Cardiac fibroblast (primary cell): ENCODE data around the gene MPL.

Experiments used
- DNase-seq, 2 donors: peaks; one replicate each; pipeline versions ENCODE4 v3.0.0 to v3.0.0-alpha.2; 2010; ENCODE audit warnings: low read depth in 2 of 2
- H3K4me3 ChIP-seq, 2 donors: replicated peaks in 1 of 2; 1 replicate in 1 of 2; 2 replicates in 1 of 2; pipeline ENCODE4 v1.5.1; 2011; ENCODE audit warnings: low read depth in 2 of 2, low read length in 2 of 2, mild to moderate bottlenecking in 2 of 2, moderate library complexity in 1 of 2
- CTCF ChIP-seq: IDR thresholded peaks from one replicate; pipeline ENCODE4 v1.5.1; 2011; ENCODE audit warnings: low read depth, mild to moderate bottlenecking, low read length, inconsistent platforms

Gene MPL

GRCh38 chr1:43337588-43337987 lies at the start of gene MPL:
Gene MPL (plus strand): TSS chr1:43337818. CDS start chr1:43337849, 31 bp downstream.
- TF ChIP-seq CTCF = no peak
- DNase-seq = no peak
- no peak within 1 kb of the TSS for H3K4me3 ChIP-seq

- H3K4me3 ChIP-seq = no peak overlapping the region
- no peak for TF ChIP-seq CTCF
- no peak for DNase-seq
These were observed 49.4 kb upstream of the MPL start for GRCh38 chr1:43288058-43288784.

- no peak for DNase-seq
- TF ChIP-seq CTCF = no peak
- no peak overlapping the region for H3K4me3 ChIP-seq
These were observed 48.6 kb upstream of the MPL start for GRCh38 chr1:43288785-43289706.

GRCh38 chr1:43292216-43292615 lies 45.4 kb upstream of the MPL start:
- no peak for TF ChIP-seq CTCF
- DNase-seq = no peak
- H3K4me3 ChIP-seq = no peak overlapping the region

- TF ChIP-seq CTCF = no peak
- DNase-seq = no peak
- no peak overlapping the region for H3K4me3 ChIP-seq
These were observed 44.9 kb upstream of the MPL start for GRCh38 chr1:43292679-43293078.

GRCh38 chr1:43293176-43293575 lies 44.4 kb upstream of the MPL start:
- TF ChIP-seq CTCF = no peak
- H3K4me3 ChIP-seq = no peak overlapping the region
- DNase-seq = no peak
